Mammary epithelial cell (primary cell): ENCODE data around the gene C2orf72.

Source experiments
- EZH2 ChIP-seq: IDR thresholded peaks from 2 replicates; pipeline ENCODE4 v1.6.1; 2012; ENCODE audit warnings: low read length, inconsistent platforms, borderline replicate concordance
- TF ChIP-seq, protein P1 (sequence below), 2 donors: IDR thresholded peaks in 1 of 2; conservative IDR thresholded peaks in 1 of 2; 2 replicates each; pipeline ENCODE4 v1.5.1; 2011 to 2012; ENCODE audit warnings: inconsistent platforms in 2 of 2, low read length in 2 of 2, mild to moderate bottlenecking in 2 of 2, control low read depth in 1 of 2, low read depth in 1 of 2; ENCODE audit not compliant: insufficient read depth in 1 of 2; ENCODE audit errors: extremely low read depth in 1 of 2

DNA sequence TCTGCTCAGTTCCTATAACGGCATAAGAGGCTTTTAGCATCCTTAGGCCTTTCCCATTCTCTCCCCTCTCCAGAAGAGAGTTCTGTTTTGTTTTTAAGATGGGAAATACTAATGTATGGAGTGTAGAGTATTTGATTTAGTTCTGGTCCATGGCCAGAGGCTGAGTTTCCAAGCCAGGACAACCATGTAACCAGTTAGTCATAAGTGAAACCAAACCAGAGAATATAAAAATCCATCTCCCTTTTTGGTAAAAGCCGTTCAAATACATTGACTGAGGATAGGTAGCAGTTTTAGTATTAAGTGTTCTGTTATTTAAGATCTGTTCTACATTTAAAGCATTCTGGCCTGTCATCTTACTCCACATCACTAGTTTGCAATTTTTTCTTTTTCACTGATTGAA lies 22.4 kb downstream of the C2orf72 start:
- TF ChIP-seq, protein P1, sequence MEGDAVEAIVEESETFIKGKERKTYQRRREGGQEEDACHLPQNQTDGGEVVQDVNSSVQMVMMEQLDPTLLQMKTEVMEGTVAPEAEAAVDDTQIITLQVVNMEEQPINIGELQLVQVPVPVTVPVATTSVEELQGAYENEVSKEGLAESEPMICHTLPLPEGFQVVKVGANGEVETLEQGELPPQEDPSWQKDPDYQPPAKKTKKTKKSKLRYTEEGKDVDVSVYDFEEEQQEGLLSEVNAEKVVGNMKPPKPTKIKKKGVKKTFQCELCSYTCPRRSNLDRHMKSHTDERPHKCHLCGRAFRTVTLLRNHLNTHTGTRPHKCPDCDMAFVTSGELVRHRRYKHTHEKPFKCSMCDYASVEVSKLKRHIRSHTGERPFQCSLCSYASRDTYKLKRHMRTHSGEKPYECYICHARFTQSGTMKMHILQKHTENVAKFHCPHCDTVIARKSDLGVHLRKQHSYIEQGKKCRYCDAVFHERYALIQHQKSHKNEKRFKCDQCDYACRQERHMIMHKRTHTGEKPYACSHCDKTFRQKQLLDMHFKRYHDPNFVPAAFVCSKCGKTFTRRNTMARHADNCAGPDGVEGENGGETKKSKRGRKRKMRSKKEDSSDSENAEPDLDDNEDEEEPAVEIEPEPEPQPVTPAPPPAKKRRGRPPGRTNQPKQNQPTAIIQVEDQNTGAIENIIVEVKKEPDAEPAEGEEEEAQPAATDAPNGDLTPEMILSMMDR (conservative IDR thresholded peaks at IDR 0.05 in 1 of 2, IDR thresholded peaks at IDR 0.05 in 1 of 2; ENCODE audit: extremely low read depth in 1 of 2, insufficient read depth in 1 of 2, low read depth in 1 of 2, low read length in 2 of 2), result no peak
- TF ChIP-seq EZH2, result no peak
